ENCODE measurements around the gene AATK.
"Not testable (repeated sequence)": the region's sequence is repeated elsewhere in the genome, so short reads cannot be mapped to it uniquely, and the experiment has no call there.

The AATK gene

GRCh38 chr17:81154961-81155360 lies 11.1 kb downstream of the AATK start:
- H3K27me3 Mint-ChIP-seq (ENCODE audit: low read depth): no peaks in the 10 kb centered on the region
- no peaks in the 10 kb centered on the region for H3K9me3 Mint-ChIP-seq
- no peak overlapping the region for H3K27ac Mint-ChIP-seq
- H3K36me3 Mint-ChIP-seq (ENCODE audit: low read depth): no peaks in the 10 kb centered on the region
- no peaks in the 10 kb centered on the region for H3K4me1 Mint-ChIP-seq (ENCODE audit: low read depth)
- no peak overlapping the region for H3K4me3 Mint-ChIP-seq

GRCh38 chr17:81154016-81154415 lies 12.0 kb downstream of the AATK start:
- H3K27me3 Mint-ChIP-seq (ENCODE audit: low read depth); H3K9me3 Mint-ChIP-seq; H3K27ac Mint-ChIP-seq; H3K36me3 Mint-ChIP-seq (ENCODE audit: low read depth); H3K4me3 Mint-ChIP-seq; H3K4me1 Mint-ChIP-seq (ENCODE audit: low read depth): not testable (repeated sequence)

- no peaks in the 10 kb centered on the region for H3K9me3 Mint-ChIP-seq
- no peak overlapping the region for H3K27ac Mint-ChIP-seq
- no peaks in the 10 kb centered on the region for H3K36me3 Mint-ChIP-seq (ENCODE audit: low read depth)
- H3K4me3 Mint-ChIP-seq: no peak overlapping the region
- no peaks in the 10 kb centered on the region for H3K27me3 Mint-ChIP-seq (ENCODE audit: low read depth)
- H3K4me1 Mint-ChIP-seq (ENCODE audit: low read depth): no peaks in the 10 kb centered on the region
These were observed 12.6 kb downstream of the AATK start for GRCh38 chr17:81153340-81153803.

- Mint-ChIP-seq H3K27ac (no peak overlapping the region), H3K36me3 (ENCODE audit: low read depth) (no peaks in the 10 kb centered on the region), H3K27me3 (ENCODE audit: low read depth) (no peaks in the 10 kb centered on the region), H3K9me3 (no peaks in the 10 kb centered on the region), H3K4me3 (no peak overlapping the region), H3K4me1 (ENCODE audit: low read depth) (no peaks in the 10 kb centered on the region)
These were observed 13.7 kb downstream of the AATK start for GRCh38 chr17:81152288-81152828.

- Mint-ChIP-seq H3K27me3 (ENCODE audit: low read depth) (no peaks in the 10 kb centered on the region), H3K4me1 (ENCODE audit: low read depth) (no peaks in the 10 kb centered on the region), H3K36me3 (ENCODE audit: low read depth) (no peaks in the 10 kb centered on the region), H3K9me3 (no peaks in the 10 kb centered on the region), H3K27ac (no peak overlapping the region), H3K4me3 (no peak overlapping the region)
These were observed 14.7 kb downstream of the AATK start for GRCh38 chr17:81151278-81151677.

GRCh38 chr17:81150377-81151077 lies 15.5 kb downstream of the AATK start:
- Mint-ChIP-seq H3K27me3 (ENCODE audit: low read depth) (no peaks in the 10 kb centered on the region), H3K27ac (no peak overlapping the region), H3K4me1 (ENCODE audit: low read depth) (no peaks in the 10 kb centered on the region), H3K9me3 (no peaks in the 10 kb centered on the region), H3K36me3 (ENCODE audit: low read depth) (no peaks in the 10 kb centered on the region), H3K4me3 (no peak overlapping the region)

GRCh38 chr17:81148986-81149533 lies 17.0 kb downstream of the AATK start:
- H3K4me3 Mint-ChIP-seq: no peak overlapping the region
- H3K4me1 Mint-ChIP-seq (ENCODE audit: low read depth): no peaks in the 10 kb centered on the region
- H3K9me3 Mint-ChIP-seq: no peaks in the 10 kb centered on the region
- H3K27ac Mint-ChIP-seq: no peak overlapping the region
- no peaks in the 10 kb centered on the region for H3K36me3 Mint-ChIP-seq (ENCODE audit: low read depth)
- H3K27me3 Mint-ChIP-seq (ENCODE audit: low read depth): no peaks in the 10 kb centered on the region

- Mint-ChIP-seq H3K4me3 (no peak overlapping the region), H3K27ac (no peak overlapping the region), H3K4me1 (ENCODE audit: low read depth) (no peaks in the 10 kb centered on the region), H3K36me3 (ENCODE audit: low read depth) (no peaks in the 10 kb centered on the region), H3K27me3 (ENCODE audit: low read depth) (no peaks in the 10 kb centered on the region), H3K9me3 (no peaks in the 10 kb centered on the region)
These were observed 17.4 kb downstream of the AATK start for GRCh38 chr17:81148571-81148970.

GRCh38 chr17:81147701-81148100 lies 18.3 kb downstream of the AATK start:
- Mint-ChIP-seq H3K9me3 (no peaks in the 10 kb centered on the region), H3K4me1 (ENCODE audit: low read depth) (no peaks in the 10 kb centered on the region), H3K27ac (no peak overlapping the region), H3K27me3 (ENCODE audit: low read depth) (no peaks in the 10 kb centered on the region), H3K4me3 (no peak overlapping the region), H3K36me3 (ENCODE audit: low read depth) (no peaks in the 10 kb centered on the region)

GRCh38 chr17:81146208-81146607 lies 19.8 kb downstream of the AATK start:
- H3K4me3 Mint-ChIP-seq, H3K27ac Mint-ChIP-seq: not testable (repeated sequence)

GRCh38 chr17:81144423-81144781 lies 21.6 kb downstream of the AATK start:
- H3K4me1 Mint-ChIP-seq (ENCODE audit: low read depth): no peaks in the 10 kb centered on the region
- H3K4me3 Mint-ChIP-seq: no peak overlapping the region

More at GRCh38 chr17:81146208-81146607, 19.8 kb downstream of the AATK start:
- H3K4me1 Mint-ChIP-seq (ENCODE audit: low read depth); H3K9me3 Mint-ChIP-seq; H3K27me3 Mint-ChIP-seq (ENCODE audit: low read depth); H3K36me3 Mint-ChIP-seq (ENCODE audit: low read depth): not testable (repeated sequence)

GRCh38 chr17:81143717-81144422 lies 22.2 kb downstream of the AATK start:
- H3K27ac Mint-ChIP-seq: no peak overlapping the region
- no peaks in the 10 kb centered on the region for H3K27me3 Mint-ChIP-seq (ENCODE audit: low read depth)
- H3K36me3 Mint-ChIP-seq (ENCODE audit: low read depth): no peaks in the 10 kb centered on the region
- peaks cover 4% of the 10 kb centered on the region for H3K9me3 Mint-ChIP-seq
- H3K4me3 Mint-ChIP-seq: no peak overlapping the region
- H3K4me1 Mint-ChIP-seq (ENCODE audit: low read depth): no peaks in the 10 kb centered on the region

More at GRCh38 chr17:81144423-81144781, 21.6 kb downstream of the AATK start:
- H3K36me3 Mint-ChIP-seq (ENCODE audit: low read depth): no peaks in the 10 kb centered on the region
- no peaks in the 10 kb centered on the region for H3K27me3 Mint-ChIP-seq (ENCODE audit: low read depth)
- H3K27ac Mint-ChIP-seq: no peak overlapping the region
- H3K9me3 Mint-ChIP-seq: no peaks in the 10 kb centered on the region

- no peak overlapping the region for H3K27ac Mint-ChIP-seq
- H3K4me3 Mint-ChIP-seq: no peak overlapping the region
- H3K4me1 Mint-ChIP-seq (ENCODE audit: low read depth): no peaks in the 10 kb centered on the region
- no peaks in the 10 kb centered on the region for H3K27me3 Mint-ChIP-seq (ENCODE audit: low read depth)
- peaks cover 11% of the 10 kb centered on the region for H3K9me3 Mint-ChIP-seq
- no peaks in the 10 kb centered on the region for H3K36me3 Mint-ChIP-seq (ENCODE audit: low read depth)
These were observed 22.9 kb downstream of the AATK start for GRCh38 chr17:81143200-81143527.

- Mint-ChIP-seq H3K36me3 (ENCODE audit: low read depth) (no peaks in the 10 kb centered on the region), H3K27ac (no peak overlapping the region), H3K4me1 (ENCODE audit: low read depth) (no peaks in the 10 kb centered on the region), H3K4me3 (no peak overlapping the region), H3K27me3 (ENCODE audit: low read depth) (no peaks in the 10 kb centered on the region), H3K9me3 (peaks cover 17% of the 10 kb centered on the region)
These were observed 23.5 kb downstream of the AATK start for GRCh38 chr17:81142301-81143199.

Measured in T-helper 1 cell treated with Interleukin-12 subunit alpha and Interleukin-12 subunit beta and Interleukin-4 antibody, amounts not matched to agents 30 μg/mL and 1 μg/mL, for 36 hours (primary cell).